Upper lobe of left lung (tissue), 6 donors: Measurements from ENCODE around the gene ANKFN1. TPM values are rescaled to one million over a fixed set of nuclear protein-coding genes. Genes with fewer than 3 reads are reported as not detected.

Source experiments
- ATAC-seq, 2 donors: fragments of 200-7000 bp; cut with Tn5 transposase; one replicate each; pipeline ENCODE4 v1.9.1; 2022; ENCODE audit warnings: mild to moderate bottlenecking in 2 of 2, moderate library complexity in 2 of 2; ENCODE audit not compliant: low FRiP score in 2 of 2
- DNase-seq, 2 donors: peaks; one replicate each; pipeline ENCODE4 v3.0.0-alpha.2; 2019 to 2020
- H3K27ac ChIP-seq, 4 donors: fragments of 200-600 bp; sonication (generic); one replicate each; pipeline ENCODE4 v1.5.1; 2016 to 2019
- H3K27me3 ChIP-seq, 4 donors: fragments of 200-600 bp; sonication (generic); one replicate each; pipeline ENCODE4 v1.5.1; 2017 to 2019
- H3K36me3 ChIP-seq, 4 donors: fragments of 200-600 bp; sonication (generic); one replicate each; pipeline ENCODE4 v1.5.1; 2016 to 2019
- H3K4me1 ChIP-seq, 4 donors: fragments of 200-600 bp; sonication (generic); one replicate each; pipeline ENCODE4 v1.5.1; 2018 to 2019
- H3K4me3 ChIP-seq, 4 donors: fragments of 200-600 bp; sonication (generic); one replicate each; pipeline ENCODE4 v1.5.1; 2017 to 2019; ENCODE audit warnings: mild to moderate bottlenecking in 2 of 4, moderate library complexity in 1 of 4
- H3K9me3 ChIP-seq, 4 donors: fragments of 200-600 bp; sonication (generic); one replicate each; pipeline ENCODE4 v1.5.1; 2018 to 2019
- CTCF ChIP-seq, 6 experiments: fragments of 450-650 bp in 4 of 6; fragments of 200-600 bp in 2 of 6; sonication (generic) in 2 of 6; IDR thresholded peaks; one replicate each; pipeline ENCODE4 v1.5.1; 2016 to 2019; ENCODE audit warnings: antibody characterized with exemption in 6 of 6
- EP300 ChIP-seq, 4 donors: sonication (generic); formaldehyde crosslinking; IDR thresholded peaks; one replicate each; pipeline ENCODE4 v1.5.1; 2017; ENCODE audit warnings: antibody characterized with exemption in 4 of 4, control low read depth in 2 of 4
- POLR2A ChIP-seq, 4 donors: fragments of 450-650 bp; IDR thresholded peaks; one replicate each; pipeline ENCODE4 v1.5.1; 2016 to 2017; ENCODE audit warnings: antibody characterized with exemption in 4 of 4, mild to moderate bottlenecking in 2 of 4
- POLR2AphosphoS5 ChIP-seq, 2 donors: sonication (generic); formaldehyde crosslinking; IDR thresholded peaks; one replicate each; pipeline ENCODE4 v1.5.1; 2017; ENCODE audit warnings: antibody characterized with exemption in 2 of 2
- WGBS, 2 donors: methylation state at CpG; one replicate each; pipeline ENCODE4 v1.1.5; 2017 to 2018; 5-methylcytosine and 5-hydroxymethylcytosine counted together
- total RNA-seq, 6 donors: library from RNA; depleted of rRNA in 4 of 6; stranded (reverse); fragments of >200 nt in 4 of 6; gene quantifications; one replicate each; pipeline versions ENCODE4 v1.1.0 to v1.2.1, GENCODE V29; 2016 to 2021
- donor health status: DM: no; HTN: no; CAD: no; lungs with moderate emphysema.
- donor health status: DM: no; HTN: yes; CAD: no; lungs with severe emphysema.

ANKFN1 gene
- total RNA-seq, 6 donors from 2014 or later, result 0.55 to 14.4 (median 2.6) TPM

- H3K27ac ChIP-seq, result no peak overlapping the region
- TF ChIP-seq POLR2A (IDR thresholded peaks at IDR 0.05) (no peak), EP300 (IDR thresholded peaks at IDR 0.05) (no peak), POLR2AphosphoS5 (IDR thresholded peaks at IDR 0.05) (no peak), CTCF (IDR thresholded peaks at IDR 0.05) (no peak)
- peaks cover 0 to 10% (median 4%) of the 10 kb centered on the region in 4 donors for H3K4me1 ChIP-seq
- H3K4me3 ChIP-seq, result no peak overlapping the region
- peak in 1 of 2 donors; percentile 50 for ATAC-seq
- no peaks in the 10 kb centered on the region for H3K9me3 ChIP-seq
- H3K27me3 ChIP-seq, result no peaks in the 10 kb centered on the region
- H3K36me3 ChIP-seq, result no peaks in the 10 kb centered on the region
- 43 to 51% methylated on average over 3 of the region's 3 CpGs for whole genome bisulfite sequencing, 2 donors
- DNase-seq, result no peak
Observed at GRCh38 chr17:56111706-56112485, 41.4 kb upstream of the ANKFN1 start.

- DNase-seq (no peak), ATAC-seq (no peak)
- TF ChIP-seq POLR2A (IDR thresholded peaks at IDR 0.05) (no peak), EP300 (IDR thresholded peaks at IDR 0.05) (no peak), CTCF (IDR thresholded peaks at IDR 0.05) (no peak), POLR2AphosphoS5 (IDR thresholded peaks at IDR 0.05) (no peak)
Observed at GRCh38 chr17:56113486-56113885, 39.8 kb upstream of the ANKFN1 start.

GRCh38 chr17:56114469-56114868, 38.8 kb upstream of the ANKFN1 start:
- no peak for TF ChIP-seq POLR2AphosphoS5 (IDR thresholded peaks at IDR 0.05)
- no peak for TF ChIP-seq CTCF (IDR thresholded peaks at IDR 0.05)
- Histone ChIP-seq H3K27ac (no peak overlapping the region), H3K4me1 (peaks cover 0 to 10% (median 4%) of the 10 kb centered on the region in 4 donors), H3K9me3 (no peaks in the 10 kb centered on the region), H3K4me3 (no peak overlapping the region), H3K27me3 (no peaks in the 10 kb centered on the region), H3K36me3 (no peaks in the 10 kb centered on the region)
- ATAC-seq, result no peak
- 61 to 72% methylated on average over 1 of the region's 1 CpG for WGBS, 2 donors
- no peak for DNase-seq

More at GRCh38 chr17:56113486-56113885, 39.8 kb upstream of the ANKFN1 start:
- Histone ChIP-seq H3K4me1 (peaks cover 0 to 10% (median 4%) of the 10 kb centered on the region in 4 donors), H3K4me3 (no peak overlapping the region), H3K36me3 (no peaks in the 10 kb centered on the region), H3K27me3 (no peaks in the 10 kb centered on the region), H3K9me3 (no peaks in the 10 kb centered on the region), H3K27ac (no peak overlapping the region)
- WGBS, 2 donors, result 39 to 48% methylated on average over 2 of the region's 2 CpGs

- Histone ChIP-seq H3K4me1 (no peaks in the 10 kb centered on the region), H3K27me3 (no peaks in the 10 kb centered on the region), H3K9me3 (no peaks in the 10 kb centered on the region), H3K4me3 (no peak overlapping the region), H3K36me3 (no peaks in the 10 kb centered on the region), H3K27ac (no peak overlapping the region)
- no peak for ATAC-seq
- no peak for TF ChIP-seq EP300 (IDR thresholded peaks at IDR 0.05)
- no peak for TF ChIP-seq CTCF (IDR thresholded peaks at IDR 0.05)
- TF ChIP-seq POLR2AphosphoS5 (IDR thresholded peaks at IDR 0.05), result no peak
- no peak for TF ChIP-seq POLR2A (IDR thresholded peaks at IDR 0.05)
- WGBS, 2 donors, result 43 to 46% methylated on average over 2 of the region's 2 CpGs
- DNase-seq, result no peak
Observed at GRCh38 chr17:56119191-56119590, 34.1 kb upstream of the ANKFN1 start.

- H3K9me3 ChIP-seq, result no peaks in the 10 kb centered on the region
- no peaks in the 10 kb centered on the region for H3K4me1 ChIP-seq
- H3K27me3 ChIP-seq, result no peaks in the 10 kb centered on the region
- no peak overlapping the region for H3K4me3 ChIP-seq
- TF ChIP-seq EP300 (IDR thresholded peaks at IDR 0.05) (no peak), CTCF (IDR thresholded peaks at IDR 0.05) (no peak), POLR2A (IDR thresholded peaks at IDR 0.05) (no peak)
- WGBS, 2 donors, result 78 to 84% methylated on average over 4 of the region's 4 CpGs
- ATAC-seq (no peak), DNase-seq (no peak)
- no peaks in the 10 kb centered on the region for H3K36me3 ChIP-seq
- no peak overlapping the region for H3K27ac ChIP-seq
Observed at GRCh38 chr17:56119936-56120335, 33.3 kb upstream of the ANKFN1 start.
